HL-60 (cell line): ENCODE measurements around the gene CYP24A1.
A peak's percentile ranks its signal among the peaks of the same experiment; 100 is the strongest.

Source experiments
- DNase-seq, 2 experiments: peaks; one replicate each; pipeline ENCODE4 v3.0.0-alpha.2; 2010 to 2020; ENCODE audit warnings: low read depth in 1 of 2, low spot score in 1 of 2
- H3K27ac ChIP-seq: fragments of 250-450 bp; sonication (Bioruptor Pico); replicated peaks from 2 replicates; pipeline ENCODE4 v1.5.1; 2020; ENCODE audit warnings: mild to moderate bottlenecking, moderate library complexity
- H3K27me3 ChIP-seq: fragments of 250-450 bp; sonication (Bioruptor Pico); 2 replicates; pipeline ENCODE4 v1.5.1; 2021; ENCODE audit warnings: mild to moderate bottlenecking, moderate library complexity; ENCODE audit not compliant: insufficient read depth, poor library complexity, severe bottlenecking
- H3K4me3 ChIP-seq: replicated peaks from 2 replicates; pipeline ENCODE4 v1.5.1; 2011; ENCODE audit warnings: mild to moderate bottlenecking, control low read depth, low read length; ENCODE audit not compliant: insufficient read depth
- GABPA ChIP-seq: IDR thresholded peaks from 2 replicates; pipeline ENCODE4 v1.6.1; 2012; ENCODE audit warnings: low read depth
- POLR2AphosphoS5 ChIP-seq: IDR thresholded peaks from 2 replicates; pipeline ENCODE4 v1.6.1; 2012; ENCODE audit warnings: low read depth
- SPI1 ChIP-seq: IDR thresholded peaks from 2 replicates; pipeline ENCODE4 v1.6.1; 2012; ENCODE audit warnings: low read depth, mild to moderate bottlenecking, borderline replicate concordance
- TF ChIP-seq, protein P1 (sequence below): IDR thresholded peaks from 2 replicates; pipeline ENCODE4 v1.6.1; 2012; ENCODE audit warnings: low read depth; ENCODE audit not compliant: insufficient replicate concordance
- TF ChIP-seq, protein P2 (sequence below): IDR thresholded peaks from one replicate; pipeline ENCODE4 v1.5.1; 2011; ENCODE audit warnings: low read length, control low read depth, inconsistent platforms; ENCODE audit not compliant: insufficient read depth

Gene CYP24A1

DNA sequence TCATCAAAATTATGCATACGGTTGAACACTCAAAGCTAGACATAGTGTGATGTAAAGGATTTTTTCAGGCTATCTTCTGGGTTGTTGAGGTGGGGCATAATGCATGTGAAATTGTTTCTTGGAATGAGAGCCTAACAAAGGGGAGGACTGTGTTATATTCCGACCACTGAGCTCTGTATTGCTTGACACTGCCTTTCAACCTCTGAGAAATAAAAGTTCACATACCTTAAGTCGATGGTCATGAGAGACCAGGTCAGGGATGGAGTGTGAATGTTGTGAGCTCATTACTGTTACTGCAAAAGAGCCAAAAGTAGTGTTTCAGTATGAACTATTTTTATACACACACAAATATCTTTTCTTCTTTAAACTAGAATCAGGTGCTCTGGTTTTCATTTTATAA, 39.1 kb upstream of the CYP24A1 start:
- Histone ChIP-seq H3K27ac (no peak overlapping the region), H3K27me3 (no peaks in the 10 kb centered on the region), H3K4me3 (no peak overlapping the region)
- no peak for DNase-seq
- TF ChIP-seq, protein P1, sequence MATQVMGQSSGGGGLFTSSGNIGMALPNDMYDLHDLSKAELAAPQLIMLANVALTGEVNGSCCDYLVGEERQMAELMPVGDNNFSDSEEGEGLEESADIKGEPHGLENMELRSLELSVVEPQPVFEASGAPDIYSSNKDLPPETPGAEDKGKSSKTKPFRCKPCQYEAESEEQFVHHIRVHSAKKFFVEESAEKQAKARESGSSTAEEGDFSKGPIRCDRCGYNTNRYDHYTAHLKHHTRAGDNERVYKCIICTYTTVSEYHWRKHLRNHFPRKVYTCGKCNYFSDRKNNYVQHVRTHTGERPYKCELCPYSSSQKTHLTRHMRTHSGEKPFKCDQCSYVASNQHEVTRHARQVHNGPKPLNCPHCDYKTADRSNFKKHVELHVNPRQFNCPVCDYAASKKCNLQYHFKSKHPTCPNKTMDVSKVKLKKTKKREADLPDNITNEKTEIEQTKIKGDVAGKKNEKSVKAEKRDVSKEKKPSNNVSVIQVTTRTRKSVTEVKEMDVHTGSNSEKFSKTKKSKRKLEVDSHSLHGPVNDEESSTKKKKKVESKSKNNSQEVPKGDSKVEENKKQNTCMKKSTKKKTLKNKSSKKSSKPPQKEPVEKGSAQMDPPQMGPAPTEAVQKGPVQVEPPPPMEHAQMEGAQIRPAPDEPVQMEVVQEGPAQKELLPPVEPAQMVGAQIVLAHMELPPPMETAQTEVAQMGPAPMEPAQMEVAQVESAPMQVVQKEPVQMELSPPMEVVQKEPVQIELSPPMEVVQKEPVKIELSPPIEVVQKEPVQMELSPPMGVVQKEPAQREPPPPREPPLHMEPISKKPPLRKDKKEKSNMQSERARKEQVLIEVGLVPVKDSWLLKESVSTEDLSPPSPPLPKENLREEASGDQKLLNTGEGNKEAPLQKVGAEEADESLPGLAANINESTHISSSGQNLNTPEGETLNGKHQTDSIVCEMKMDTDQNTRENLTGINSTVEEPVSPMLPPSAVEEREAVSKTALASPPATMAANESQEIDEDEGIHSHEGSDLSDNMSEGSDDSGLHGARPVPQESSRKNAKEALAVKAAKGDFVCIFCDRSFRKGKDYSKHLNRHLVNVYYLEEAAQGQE: no peak
- TF ChIP-seq, protein P2, sequence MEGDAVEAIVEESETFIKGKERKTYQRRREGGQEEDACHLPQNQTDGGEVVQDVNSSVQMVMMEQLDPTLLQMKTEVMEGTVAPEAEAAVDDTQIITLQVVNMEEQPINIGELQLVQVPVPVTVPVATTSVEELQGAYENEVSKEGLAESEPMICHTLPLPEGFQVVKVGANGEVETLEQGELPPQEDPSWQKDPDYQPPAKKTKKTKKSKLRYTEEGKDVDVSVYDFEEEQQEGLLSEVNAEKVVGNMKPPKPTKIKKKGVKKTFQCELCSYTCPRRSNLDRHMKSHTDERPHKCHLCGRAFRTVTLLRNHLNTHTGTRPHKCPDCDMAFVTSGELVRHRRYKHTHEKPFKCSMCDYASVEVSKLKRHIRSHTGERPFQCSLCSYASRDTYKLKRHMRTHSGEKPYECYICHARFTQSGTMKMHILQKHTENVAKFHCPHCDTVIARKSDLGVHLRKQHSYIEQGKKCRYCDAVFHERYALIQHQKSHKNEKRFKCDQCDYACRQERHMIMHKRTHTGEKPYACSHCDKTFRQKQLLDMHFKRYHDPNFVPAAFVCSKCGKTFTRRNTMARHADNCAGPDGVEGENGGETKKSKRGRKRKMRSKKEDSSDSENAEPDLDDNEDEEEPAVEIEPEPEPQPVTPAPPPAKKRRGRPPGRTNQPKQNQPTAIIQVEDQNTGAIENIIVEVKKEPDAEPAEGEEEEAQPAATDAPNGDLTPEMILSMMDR: no peak
- TF ChIP-seq SPI1 (no peak), POLR2AphosphoS5 (no peak), GABPA (no peak)

DNA sequence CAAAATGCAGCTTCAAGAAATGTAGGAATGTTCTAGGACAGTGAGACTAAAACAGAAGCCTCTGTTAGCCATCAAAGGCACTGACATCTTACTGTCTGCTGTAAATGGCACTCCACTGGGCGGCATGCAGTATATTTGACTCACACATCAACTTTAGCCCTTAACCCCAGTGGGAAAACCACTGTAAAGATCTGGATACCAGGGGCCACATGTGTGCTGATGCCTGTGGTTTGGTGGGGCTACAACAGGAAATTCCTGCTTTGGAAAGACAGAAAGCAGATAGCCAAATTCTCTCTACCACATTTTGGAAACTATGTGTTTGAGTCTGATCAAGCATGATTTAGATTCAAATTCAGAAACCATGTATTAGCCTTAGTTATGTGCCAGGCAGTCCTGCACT, 38.4 kb upstream of the CYP24A1 start:
- TF ChIP-seq SPI1: no peak
- no peak for DNase-seq
- H3K27ac ChIP-seq: no peak overlapping the region

DNA sequence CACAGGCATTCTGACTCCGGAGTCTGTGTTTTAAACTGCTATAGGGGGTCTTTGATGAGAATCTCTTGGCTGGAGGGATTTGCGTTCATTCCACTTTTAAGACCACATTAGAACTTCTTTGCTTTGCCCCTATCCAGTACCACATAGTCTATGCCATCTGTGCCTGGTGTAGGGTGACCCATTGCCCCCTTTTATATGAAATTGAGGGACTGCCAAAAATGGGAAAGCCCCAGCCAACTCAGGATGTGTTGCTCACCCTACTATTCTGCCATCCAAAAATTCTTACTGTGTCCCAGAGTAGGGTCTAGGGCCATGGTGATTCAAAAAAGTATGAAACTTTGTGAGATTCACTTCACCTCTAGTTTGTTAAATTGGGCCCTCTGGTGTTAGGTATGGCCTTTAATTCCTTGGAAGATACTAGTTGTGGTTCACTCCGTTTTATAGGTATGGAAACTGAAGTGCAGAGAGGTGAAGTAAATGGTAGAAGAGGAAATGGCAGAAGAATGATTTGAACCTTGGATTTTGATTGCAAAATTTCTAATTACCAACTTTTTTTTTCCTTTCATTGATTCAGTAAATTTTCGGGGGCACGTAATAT, 35.5 kb upstream of the CYP24A1 start:
- DNase-seq: no peak
- TF ChIP-seq, protein P2: no peak
- no peak for TF ChIP-seq SPI1
- no peak for TF ChIP-seq POLR2AphosphoS5
- no peak for TF ChIP-seq GABPA
- TF ChIP-seq, protein P1: no peak
- Histone ChIP-seq H3K27ac (no peak overlapping the region), H3K4me3 (peak overlapping the region; percentile 82; the same call in 1 of the 2 replicates), H3K27me3 (no peaks in the 10 kb centered on the region)

More for the DNA sequence above, 38.4 kb upstream of the CYP24A1 start:
- no peak overlapping the region for H3K4me3 ChIP-seq
- no peaks in the 10 kb centered on the region for H3K27me3 ChIP-seq

DNA sequence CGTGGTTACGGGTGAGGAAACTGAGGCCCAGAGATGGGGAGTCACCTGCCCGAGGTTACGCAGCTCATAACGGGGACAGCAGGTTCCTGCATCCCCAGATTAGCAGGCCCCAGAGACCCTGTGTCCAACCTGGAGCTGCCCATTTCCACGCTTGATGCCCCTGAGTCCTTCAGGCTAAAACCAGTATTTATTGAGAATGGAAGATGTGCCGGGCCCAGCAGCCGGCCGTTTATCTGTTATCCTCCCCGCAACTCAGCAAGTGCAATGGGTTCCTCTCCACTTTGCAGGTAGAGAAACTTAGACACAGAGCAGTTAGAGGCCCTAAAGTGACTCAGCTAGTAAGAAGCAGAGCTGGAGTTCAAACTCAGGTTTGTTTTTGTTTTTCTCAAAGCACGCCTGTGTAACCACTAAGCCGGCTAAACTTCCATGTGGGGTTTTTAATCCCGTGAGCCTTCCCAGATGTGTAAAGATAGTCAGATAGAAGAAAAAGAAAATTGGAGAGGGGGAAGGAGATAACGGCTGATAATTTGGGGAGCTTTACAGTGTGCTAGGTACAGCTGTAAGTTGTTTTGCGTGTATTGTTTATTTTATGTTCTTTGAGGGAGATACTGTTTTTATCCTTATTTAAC, 34.9 kb upstream of the CYP24A1 start:
- Histone ChIP-seq H3K4me3 (peak overlapping the region; percentile 82), H3K27me3 (no peaks in the 10 kb centered on the region), H3K27ac (peak overlapping the region; percentile 100)
- peak; percentile 15 to 18 for DNase-seq
- TF ChIP-seq SPI1 (no peak), POLR2AphosphoS5 (no peak), GABPA (no peak)
- TF ChIP-seq, protein P1: no peak
